ENCODE results near the gene CELA3B.
A peak's percentile ranks its signal among the peaks of the same experiment; 100 is the strongest.
"Not testable (repeated sequence)": the region's sequence is repeated elsewhere in the genome, so short reads cannot be mapped to it uniquely, and the experiment has no call there.

Gene CELA3B

DNA sequence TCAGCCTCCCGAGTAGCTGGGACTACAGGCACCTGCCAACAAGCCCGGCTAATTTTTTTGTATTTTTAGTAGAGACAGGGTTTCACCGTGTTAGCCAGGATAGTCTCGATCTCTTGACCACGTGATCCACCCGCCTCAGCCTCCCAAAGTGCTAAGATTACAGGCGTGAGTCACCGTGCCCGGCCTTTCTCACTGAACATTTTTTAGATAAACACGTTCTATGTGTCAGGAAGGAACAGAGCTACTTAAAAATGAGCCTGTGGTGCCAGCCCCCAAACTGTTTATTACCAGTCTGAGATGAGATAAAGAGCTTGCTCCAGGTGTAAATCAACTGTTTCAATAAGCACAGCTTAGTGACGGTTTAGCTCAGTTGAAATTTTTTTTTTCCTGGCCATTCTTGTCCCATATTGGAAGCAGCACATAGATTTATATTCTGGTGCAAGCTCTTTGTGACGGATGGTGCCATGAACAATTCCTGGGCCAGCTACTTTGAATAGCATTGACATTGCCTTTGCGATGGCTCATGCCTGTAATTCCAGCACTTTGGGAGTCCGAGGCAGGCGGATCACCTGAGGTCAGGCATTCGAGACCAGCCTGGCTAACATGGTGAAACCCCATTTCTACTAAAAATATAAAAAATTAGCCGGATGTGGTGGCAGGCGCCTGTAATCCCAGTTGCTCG lies 33.7 kb upstream of the CELA3B start:
- DNase-seq, ATAC-seq: not testable (repeated sequence)

DNA sequence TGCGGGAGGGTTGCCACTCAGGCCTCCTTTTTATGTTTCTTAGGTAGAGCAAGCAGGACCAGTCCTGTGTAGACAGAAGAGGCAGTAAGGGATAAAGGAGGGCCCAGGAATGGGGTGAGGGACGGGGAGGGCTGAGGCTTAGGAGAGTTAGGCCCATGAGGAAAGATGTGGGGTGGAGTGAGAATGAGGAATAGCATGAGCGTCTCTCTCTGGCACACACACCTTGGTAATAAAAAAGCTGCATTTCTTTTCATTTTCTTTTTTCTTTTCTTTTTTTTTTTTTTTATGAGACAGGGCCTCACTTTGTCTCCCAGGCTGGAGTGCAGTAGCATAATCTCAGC lies 32.1 kb upstream of the CELA3B start:
- DNase-seq = no peak

DNA sequence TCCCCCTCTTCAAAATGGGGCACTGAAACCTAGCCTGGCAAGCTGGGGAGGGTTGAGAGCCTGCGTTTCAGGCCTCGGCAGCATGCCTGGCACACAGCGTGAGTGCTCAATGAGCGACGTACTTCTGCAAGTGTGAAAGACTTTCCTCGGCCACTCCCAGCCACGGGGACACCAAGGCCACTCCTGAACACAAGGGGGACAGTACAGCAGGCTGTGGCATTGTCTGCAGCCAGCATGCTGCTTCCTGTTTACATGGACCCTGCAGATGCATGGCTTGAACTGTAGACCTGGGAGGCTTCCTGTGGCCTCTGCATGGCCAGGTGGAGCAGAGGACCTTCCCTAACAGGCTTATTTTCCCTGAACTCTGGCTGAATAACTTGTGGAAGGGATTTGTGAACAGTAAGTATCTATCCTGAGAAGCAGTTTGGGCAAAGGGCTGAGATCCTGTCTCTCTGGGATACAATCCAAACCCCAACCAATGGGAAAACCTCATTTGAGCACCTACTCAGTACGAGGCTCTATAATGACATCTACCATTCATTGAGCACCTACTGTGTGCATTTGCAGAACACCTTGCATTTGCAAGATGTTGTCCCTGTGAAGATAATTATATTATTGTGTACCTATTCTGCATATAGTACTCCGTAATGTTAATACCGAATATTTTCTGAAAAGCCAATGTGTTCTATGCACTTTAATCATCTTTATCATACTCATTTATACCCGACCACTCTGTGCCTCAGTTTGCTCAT lies 29.8 kb upstream of the CELA3B start:
- no peak for ATAC-seq

More for the DNA sequence above, 32.1 kb upstream of the CELA3B start:
- no peak for ATAC-seq

DNA sequence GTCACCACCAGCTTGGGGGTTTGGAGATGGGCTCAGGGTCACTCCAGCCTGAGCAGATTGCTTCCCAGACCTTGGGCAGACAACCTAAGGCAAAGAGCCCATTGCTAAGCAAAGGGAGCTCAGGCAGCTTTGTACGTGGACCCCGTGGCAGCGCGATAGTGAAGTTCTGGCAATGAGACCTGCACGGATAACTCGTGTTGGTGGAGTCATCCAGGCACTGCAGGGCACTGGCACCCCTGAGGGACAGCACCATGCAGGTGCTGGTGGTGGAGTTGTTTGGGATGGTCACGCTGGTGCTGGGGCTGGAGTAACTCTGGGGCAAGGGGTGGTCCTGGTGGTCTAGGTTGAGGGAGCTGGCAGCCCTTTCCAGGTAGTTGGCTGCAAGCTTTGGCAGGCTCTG lies 26.1 kb upstream of the CELA3B start:
- no peak for ATAC-seq
- DNase-seq = no peak

More for the DNA sequence above, 29.8 kb upstream of the CELA3B start:
- DNase-seq = no peak

DNA sequence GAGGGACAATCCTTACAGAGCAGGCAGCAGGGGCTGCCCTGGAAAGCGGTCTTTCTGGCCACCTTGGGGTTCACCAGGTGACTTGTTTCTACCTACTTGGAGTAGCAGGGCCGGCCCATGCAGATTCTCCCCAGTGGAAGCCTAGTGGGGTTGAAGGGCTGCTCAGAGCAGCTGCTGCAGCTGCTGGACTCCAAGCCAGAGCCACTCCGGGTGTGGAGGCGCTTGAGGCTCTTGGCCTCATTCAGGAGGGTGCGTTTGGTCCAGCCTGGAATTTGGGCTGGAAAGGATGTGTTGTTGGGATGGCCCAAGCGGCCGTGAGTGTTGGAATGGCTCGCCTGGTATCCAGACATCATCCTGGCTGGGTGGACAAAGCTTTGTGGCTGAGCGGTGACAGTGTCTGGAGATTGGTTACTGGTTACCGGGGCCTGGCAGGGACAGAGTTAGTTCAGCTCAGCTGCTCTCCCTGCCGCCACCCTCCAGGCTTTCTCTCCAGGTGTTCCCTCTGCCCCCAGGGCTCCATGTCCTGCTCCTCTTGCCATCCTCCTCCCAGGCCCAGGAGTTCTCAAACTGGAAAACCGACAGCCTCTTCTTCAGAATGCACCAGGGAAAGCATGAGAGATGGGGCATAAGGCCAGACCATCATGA lies 25.5 kb upstream of the CELA3B start:
- DNase-seq (no peak), ATAC-seq (no peak)

DNA sequence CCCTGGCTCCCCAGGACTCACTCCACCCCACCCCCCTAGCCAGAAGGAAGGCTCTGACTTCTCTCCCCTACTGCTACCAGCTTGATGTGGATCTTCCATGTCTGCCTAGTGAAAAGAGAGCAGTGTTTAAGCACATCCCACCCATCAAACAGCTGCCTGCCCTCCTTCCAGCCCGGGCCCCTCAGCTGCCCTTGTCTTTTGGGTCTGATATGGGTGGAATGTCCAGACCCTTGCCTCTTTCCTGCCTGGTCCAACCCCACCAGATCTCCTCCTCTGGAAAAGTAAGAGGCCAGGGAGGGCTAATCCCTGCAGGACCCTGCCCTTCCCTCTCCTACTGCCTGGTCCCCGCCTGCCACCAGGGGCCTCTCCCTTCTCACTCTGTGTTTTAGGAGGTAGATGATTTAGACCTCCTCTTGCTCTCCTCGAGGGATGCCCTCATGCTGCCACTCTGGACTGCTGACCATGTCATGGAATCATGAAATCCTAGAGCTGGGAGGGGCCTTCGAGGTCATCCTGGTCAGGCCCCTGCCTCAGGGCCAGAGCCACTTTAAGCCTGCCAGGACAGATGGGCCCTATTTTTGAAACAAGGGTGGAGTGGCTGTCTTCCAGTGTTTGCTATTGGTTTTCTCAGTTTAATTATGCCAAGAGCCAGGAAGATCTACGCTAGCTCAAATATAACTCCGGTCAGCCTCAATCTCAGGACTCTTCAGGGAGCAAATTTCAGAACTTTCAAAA lies 23.9 kb upstream of the CELA3B start:
- ATAC-seq (no peak), DNase-seq (no peak)

DNA sequence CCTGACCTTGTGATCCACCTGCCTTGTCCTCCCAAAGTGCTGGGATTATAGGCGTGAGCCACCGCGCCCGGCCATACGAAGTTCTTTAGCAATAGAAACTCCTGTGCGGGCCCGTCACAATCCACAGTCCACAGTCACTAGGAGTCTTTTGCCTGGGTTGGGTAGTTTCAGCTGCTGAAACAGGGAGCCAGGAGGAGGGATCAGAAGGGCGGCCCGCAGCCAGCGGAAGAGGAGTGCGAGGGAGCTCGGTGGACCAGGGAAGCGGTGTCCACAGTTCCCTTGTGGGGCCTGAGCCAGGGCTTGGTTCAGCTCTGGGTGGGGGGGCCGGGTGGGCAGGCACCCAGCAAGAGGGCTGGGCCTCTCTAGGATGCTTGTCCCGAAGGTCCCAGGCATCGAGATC lies 21.8 kb upstream of the CELA3B start:
- ATAC-seq (no peak), DNase-seq (no peak)

DNA sequence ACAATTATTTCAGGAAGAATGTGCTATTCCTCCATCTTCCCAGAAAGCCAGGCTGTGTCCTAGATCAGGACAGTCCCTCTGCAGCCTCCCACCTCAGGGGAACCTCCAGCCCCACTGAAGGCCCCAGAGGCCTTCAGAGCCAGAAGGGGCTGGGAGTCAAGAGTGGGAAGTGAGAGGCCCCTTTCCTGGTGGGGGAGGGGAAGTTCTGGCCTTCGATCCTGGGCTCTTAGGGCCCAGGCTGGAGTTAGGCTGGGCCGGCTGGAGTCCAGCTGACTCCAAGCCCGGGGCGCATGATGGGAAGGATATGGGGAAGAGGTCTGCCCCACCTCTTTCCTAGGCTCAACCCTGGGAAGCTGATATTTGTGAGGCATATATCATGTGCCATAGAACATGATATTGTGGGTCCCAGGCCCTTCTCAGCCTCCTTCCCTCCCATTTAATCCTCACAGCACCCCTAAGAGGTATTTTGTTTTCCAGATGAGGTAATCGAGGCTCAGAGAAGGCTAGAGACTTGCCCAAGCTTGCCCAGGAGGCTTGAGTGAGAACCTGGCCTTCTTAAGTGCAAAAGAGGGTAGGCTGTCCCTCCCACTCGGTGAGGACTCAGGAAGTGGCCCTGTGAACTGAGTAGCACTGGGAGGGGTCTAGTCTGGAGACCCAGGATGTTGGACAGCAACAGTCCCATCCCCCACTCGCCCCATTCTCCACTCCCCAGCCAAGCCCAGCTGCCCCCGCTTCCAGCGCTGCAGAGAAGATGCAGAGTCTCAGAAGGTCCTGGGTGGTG lies 21.1 kb upstream of the CELA3B start:
- ATAC-seq (no peak), DNase-seq (no peak)

DNA sequence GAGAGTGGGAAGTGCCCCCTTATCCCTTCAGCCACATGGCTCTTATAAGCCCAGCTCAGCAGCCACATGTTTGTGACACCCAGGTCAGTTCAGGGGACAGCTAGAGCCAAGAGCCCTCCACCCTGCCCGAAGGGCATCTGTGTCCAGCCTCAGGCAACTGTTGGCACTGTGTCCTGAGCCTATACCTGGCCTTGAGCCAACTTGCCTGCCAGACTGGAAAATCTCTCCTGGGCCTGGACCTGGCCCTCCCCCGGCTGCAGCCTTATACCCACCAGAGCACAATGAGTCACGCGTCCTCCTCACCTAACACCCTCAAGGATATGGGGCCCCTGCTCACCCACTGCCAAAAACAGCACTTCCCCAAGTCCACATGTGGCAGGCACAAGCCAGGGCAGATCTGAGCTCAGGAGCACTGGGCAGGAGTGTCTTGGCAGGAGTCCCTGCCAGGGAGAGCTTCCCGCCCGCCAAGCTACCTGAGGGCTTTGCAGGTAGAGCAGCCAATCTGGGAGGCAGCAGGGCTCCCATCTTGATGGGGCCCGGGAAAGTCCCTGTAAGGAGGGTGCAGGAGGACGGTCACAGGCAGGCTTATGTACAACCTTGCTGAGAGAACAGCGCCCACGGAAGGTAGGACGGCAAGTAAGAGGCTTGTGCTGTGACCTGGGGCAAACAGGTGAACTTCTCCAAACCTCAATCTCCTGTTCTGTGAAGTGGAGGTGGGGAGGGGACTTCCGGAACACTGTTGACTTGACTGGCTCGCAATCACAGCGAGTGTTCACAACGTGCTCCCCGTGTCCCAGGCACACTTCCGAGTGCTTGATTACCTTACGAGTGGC lies 19.9 kb upstream of the CELA3B start:
- peak; percentile 51 for DNase-seq
- ATAC-seq = peak; percentile 96

DNA sequence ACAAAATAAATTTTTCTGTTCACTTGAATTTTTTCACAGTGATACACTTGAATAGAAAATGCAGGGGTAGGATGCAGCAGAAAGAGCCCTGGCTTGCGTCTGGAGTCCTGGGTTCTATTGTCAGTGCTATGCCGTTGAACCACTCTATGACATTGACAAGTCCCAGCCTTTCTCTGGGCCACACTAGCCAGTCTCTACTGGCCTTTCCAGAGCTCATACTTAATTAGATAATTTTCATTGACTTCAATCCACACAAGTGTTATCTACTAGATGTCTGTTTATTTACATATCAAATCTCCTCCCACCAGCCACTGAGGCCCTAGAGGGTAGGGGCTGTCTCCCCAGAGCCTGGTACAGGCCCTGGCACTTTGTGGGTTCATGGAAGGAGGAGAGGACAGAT lies 15.5 kb upstream of the CELA3B start:
- no peak for DNase-seq
- ATAC-seq = no peak

DNA sequence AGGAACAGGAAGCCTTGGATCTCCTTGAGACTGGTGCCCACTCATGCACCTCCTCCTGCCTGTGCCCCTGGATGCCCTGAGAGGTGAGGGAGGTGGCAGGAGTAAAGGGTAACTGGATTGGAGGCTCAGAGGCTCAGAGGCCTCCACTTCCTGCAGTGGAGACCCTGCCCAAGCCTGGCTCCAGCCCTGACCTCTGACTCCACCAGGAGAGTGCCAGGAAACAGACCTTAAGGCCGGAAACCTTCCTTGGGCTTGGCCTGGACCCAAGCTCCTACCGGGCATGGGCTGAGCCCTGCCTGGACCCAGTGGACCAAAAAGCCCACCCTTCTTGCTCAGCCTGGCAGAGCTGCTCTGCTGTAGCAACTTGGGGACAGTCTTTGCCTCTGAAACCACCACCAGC lies 15.0 kb upstream of the CELA3B start:
- no peak for DNase-seq
- ATAC-seq = no peak

DNA sequence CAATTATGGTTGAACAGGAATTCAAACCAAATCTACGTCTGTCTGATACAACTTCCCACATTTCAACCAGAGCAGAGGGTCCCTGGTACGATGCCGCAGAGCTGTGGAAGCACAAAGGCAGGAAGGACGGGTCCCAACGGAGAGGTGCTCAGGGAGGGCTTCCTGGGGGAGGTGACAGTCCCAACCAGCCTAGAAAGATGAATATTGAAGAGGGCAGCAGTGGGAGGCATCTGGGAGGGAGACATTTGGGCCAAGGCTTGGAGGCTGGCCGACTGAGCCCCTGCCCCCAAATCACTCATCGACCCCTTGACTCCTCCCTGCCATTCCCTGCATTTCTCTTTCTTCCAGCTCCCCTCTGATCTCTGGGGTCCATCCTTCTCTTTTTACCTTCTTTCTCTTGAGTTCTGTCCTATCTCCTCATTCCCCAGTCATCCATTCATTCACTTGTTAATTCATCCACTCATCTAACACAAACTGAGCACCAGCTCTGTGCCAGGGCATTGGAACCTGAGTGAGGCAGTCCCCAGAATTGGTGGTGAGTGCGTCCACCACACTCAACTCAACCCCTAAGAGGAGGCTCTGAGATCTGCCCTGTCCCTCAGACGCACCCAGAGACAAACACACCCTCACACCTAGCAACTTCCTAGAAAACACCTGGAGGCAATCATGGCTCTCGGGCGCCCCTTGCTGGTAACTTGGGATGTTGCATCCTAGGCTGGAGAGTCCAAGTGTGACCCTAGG lies 13.2 kb upstream of the CELA3B start:
- ATAC-seq (peak; percentile 80), DNase-seq (peak; percentile 85)

DNA sequence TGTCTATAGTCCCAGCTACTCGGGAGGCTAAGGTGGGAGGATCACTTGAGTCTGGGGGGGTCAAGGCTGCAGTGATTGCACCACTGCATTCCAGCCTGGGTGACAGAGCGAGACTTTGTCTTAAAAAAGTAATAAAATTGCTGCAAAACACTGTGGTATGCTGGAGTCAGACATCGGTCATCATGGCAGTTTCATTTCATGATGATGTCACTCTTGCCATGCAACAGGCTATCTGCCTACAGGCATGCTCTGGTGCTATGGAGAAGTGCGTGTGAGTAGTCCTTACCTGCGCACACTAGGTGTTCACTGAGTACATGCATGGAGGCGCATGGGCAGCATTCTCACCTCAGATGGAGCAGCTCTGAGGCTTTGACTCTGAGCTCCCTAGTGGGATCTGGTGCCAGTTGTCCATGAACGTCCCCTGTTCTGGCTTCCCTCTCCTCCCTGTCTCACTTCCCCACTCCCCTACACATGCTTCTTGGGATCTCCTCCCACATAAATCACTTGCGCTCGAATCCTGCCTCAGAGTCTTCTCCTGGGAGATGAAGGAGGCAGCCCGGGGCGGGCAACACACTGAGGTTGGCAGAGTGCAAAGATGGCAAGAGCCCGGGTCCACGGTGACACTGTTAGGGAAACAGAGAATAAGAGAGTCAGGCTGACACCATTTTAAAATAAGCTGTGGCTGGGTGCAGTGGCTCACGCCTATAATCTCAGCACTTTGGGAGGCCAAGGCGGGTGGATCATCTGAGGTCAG lies 10.4 kb upstream of the CELA3B start:
- no peak for ATAC-seq
- no peak for DNase-seq

DNA sequence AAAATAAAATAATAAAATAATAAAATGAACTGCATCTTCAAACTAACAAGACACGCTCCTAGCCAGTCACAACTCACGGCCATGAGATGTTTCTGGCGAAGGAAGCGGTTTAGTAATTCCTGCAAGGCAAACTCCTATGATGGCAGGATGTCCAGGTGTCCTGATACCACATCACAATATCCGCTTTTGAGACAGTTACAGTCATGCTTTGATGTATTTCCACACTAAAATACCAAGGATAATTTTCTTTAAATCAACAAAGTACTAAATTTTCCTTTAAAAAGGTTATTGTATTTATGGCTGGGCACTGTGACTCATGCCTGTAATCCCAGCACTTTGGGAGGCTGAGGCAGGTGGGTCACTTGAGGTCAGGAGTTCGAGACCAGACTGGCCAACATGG lies 9.6 kb upstream of the CELA3B start:
- not testable (repeated sequence) for ATAC-seq, DNase-seq

DNA sequence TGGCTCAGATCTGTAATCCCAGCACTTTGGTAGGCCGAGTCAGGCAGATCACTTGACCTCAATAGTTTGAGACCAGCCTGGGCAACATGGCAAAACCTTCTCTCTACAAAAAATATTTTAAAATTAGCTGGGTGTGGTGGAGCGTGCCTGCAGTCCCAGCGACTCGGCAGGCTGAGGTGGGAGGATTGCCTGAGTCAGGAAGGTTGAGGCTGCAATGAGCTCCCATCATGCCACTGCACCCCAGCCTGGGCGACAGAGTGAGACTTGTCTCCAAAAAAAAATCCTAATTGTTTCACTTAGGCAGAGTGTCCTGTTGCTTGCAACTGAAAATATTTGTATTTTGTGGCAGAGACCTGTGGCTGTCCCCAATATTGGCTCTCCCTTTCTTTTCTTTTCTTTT lies 7.8 kb upstream of the CELA3B start:
- not testable (repeated sequence) for DNase-seq, ATAC-seq

DNA sequence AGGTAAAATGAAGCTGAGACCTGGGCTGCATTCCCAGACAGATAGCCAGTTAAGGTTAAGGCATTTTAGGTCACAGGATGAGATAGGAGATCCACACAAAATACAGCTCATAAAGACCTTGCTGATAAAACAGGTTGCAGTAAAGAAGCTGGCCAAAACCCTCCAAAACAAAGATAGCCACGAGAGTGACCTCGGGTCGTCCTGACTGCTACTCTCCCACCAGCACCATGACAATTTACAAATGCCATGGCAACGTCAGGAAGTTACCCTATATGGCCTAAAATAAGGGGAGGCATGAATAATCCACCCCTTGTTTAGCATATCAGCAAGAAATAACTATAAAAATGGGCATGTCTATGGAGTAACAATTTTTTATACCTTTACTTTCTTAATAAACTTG lies 6.3 kb upstream of the CELA3B start:
- not testable (repeated sequence) for ATAC-seq, DNase-seq

DNA sequence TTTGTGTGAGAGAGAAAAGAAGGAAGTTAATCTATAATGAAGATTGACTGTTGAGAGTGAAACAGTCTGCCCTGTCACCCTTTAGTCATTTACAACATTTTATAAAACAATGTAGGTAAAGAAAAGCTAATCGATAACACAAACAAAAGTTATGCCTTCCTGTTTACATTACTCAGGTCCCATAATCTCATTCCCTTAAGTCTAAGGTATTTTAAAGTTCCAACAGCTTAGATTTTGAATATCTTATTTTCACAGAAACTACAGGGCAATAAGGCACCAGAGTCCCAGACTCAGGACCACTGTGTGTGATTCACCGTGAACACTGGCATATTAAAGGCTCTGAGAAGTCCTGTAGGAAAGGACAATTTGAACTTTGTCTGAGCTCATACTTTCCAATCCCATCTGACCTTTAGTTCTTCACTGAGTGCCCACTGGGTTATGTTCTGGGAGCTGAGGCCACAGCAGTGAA lies 3.8 kb upstream of the CELA3B start:
- ATAC-seq, DNase-seq: not testable (repeated sequence)

DNA sequence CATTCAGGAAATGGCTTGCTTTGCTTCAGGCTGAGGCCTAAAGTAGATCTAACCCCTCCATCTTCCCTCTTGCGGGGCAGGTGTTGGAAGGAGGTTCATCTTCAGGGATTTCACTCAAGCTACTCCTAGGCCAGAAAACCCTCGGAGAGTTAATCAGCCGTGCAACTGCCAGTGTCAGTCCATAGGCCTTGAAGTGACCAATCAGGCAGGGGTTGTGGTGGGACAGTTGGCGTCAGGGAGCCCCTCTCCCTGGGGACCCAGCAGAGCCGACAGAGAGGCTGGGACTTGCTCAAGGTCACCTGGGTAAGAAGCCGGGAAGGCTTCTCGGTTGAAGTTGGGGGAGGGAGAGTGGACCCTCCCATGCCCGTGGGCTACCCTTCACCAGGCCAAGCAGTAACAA lies 2.9 kb upstream of the CELA3B start:
- ATAC-seq, DNase-seq: not testable (repeated sequence)

DNA sequence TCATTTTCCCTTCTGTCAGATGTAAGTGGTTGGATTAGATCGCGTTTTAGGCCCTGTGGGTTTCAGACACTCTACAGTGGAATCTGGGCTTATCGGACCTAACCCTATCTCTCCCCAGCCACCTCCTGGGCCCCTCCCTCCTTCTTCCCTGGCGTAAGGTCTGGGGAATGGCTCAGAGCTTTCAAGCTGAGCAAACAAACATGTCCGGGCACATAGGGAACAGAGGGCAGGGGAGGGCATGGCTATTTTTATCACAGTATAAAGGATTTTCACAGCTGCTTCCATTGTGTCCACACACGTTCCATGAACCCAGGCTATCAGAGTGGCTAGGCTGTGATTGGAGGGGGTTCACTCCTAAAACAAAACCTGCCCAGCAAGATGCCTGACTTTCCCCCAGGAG lies 2.1 kb upstream of the CELA3B start:
- not testable (repeated sequence) for DNase-seq

More for the DNA sequence above, 2.1 kb upstream of the CELA3B start:
- not testable (repeated sequence) for ATAC-seq

All from stimulated activated naive CD8-positive, alpha-beta T cell treated with anti-CD3 and anti-CD28 coated beads, Interleukin-15, Interleukin-2, amounts not matched to agents 100 U/mL and 50 U/mL, for 24 hours (primary cell).